GM23338 (cell line): Measurements from ENCODE around the gene AGPAT3. TPM values are rescaled to one million over a fixed set of nuclear protein-coding genes. Genes with fewer than 3 reads are reported as not detected.

Experiments used
- EZH2phosphoT487 ChIP-seq: fragments of 200-600 bp; sonication (generic); IDR thresholded peaks from one replicate; pipeline ENCODE4 v1.8.1; 2018; ENCODE audit warnings: antibody characterized with exemption; ENCODE audit not compliant: unreplicated experiment
- JUNB ChIP-seq: IDR thresholded peaks from one replicate; pipeline ENCODE4 v1.6.1; 2016; ENCODE audit warnings: antibody characterized with exemption; ENCODE audit not compliant: unreplicated experiment
- NANOG ChIP-seq: IDR thresholded peaks from 2 replicates; pipeline ENCODE4 v1.6.1; 2016; ENCODE audit warnings: antibody characterized with exemption, borderline replicate concordance
- POLR2AphosphoS5 ChIP-seq: IDR thresholded peaks from 2 replicates; pipeline ENCODE4 v1.6.1; 2016; ENCODE audit warnings: antibody characterized with exemption, low read depth
- REST ChIP-seq: IDR thresholded peaks from one replicate; pipeline ENCODE4 v1.6.1; 2018; ENCODE audit warnings: antibody characterized with exemption; ENCODE audit not compliant: unreplicated experiment
- ZNF331 ChIP-seq: fragments of 250-450 bp; sonication (Bioruptor Pico); IDR thresholded peaks from 2 replicates; pipeline ENCODE4 v1.5.0; 2020; ENCODE audit warnings: low read depth, mild to moderate bottlenecking, moderate library complexity
- ZNF462 ChIP-seq: fragments of 250-450 bp; sonication (Bioruptor Pico); IDR thresholded peaks from 2 replicates; pipeline ENCODE4 v1.5.0; 2020; ENCODE audit warnings: mild to moderate bottlenecking, moderate library complexity
- polyA plus RNA-seq: library from polyadenylated mRNA; unstranded; fragments of >200 nt; fragmentation: Nextera tagmentation; extraction: Ambion mirVana; gene quantifications from 2 replicates; pipeline ENCODE4 v1.2.1, GENCODE V29; 2016
- total RNA-seq: library from RNA; depleted of rRNA; stranded (reverse); fragments of >200 nt; shearing (Covaris generic); gene quantifications from 2 replicates; pipeline ENCODE4 v1.2.3, GENCODE V29; 2014

AGPAT3 gene
- total and polyA plus RNA-seq, 2 experiments from 2014 or later, result 2.1 to 6.1 TPM

DNA sequence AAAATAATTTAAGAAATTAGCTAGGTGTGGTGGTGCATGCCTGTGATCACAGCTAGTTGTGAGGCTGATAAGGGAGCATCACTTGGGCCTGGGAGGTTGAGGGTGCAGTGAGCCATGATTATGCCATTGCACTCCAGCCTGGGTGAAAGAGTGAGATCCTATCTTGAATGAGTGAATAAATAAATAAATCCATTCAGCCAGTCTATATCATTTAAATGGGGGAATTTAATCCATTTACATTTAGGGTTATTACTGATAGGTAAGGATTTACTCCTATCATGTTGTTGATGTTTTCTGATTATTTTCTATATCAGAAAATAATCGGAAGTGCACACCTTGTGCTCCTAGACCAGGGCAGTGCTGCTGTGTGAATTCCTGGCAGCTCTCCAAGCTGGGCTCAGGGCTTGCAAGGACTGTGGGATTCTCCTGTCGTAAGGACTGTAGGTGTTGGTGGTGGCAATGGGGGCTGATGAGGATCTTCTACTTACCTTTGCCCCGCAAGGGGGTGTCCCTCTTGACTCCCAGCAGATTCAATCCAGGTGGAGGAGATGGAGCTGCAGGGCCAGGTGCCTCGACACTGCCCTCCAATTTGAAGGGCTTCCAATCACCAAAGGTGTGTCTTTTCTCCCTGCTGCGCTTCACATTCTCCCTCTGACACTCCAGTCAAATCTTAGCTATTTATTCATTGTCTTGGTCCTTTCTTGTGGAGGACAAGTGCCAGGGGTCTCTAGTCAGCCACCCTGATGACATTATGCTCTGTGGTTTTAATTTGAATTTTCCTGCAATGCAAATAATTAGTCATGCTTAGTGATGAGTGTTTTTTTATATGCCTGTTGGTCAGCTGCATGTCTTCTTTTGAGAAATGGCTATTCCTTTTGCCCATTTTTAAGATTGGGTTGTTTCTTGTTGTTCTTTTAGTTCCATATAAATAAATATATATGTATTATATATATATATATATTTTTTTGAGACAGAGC, 133.0 kb downstream of the AGPAT3 start (continued):
- TF ChIP-seq ZNF462 (no peak), NANOG (no peak), ZNF331 (no peak), EZH2phosphoT487 (no peak), REST (no peak), JUNB (no peak), POLR2AphosphoS5 (no peak)
